Skin epidermis (tissue), 12 donors: ENCODE results near the gene ZBED2.

Experiments used
- H3K27ac ChIP-seq, 21 experiments: fragments of 200-600 bp; sonication (generic) in 11 of 21; one replicate each; pipeline ENCODE4 v1.5.0; 2020; ENCODE audit warnings: mild to moderate bottlenecking in 3 of 21, inconsistent platforms in 2 of 21, moderate library complexity in 2 of 21
- H3K4me3 ChIP-seq, 7 experiments: fragments of 200-600 bp; sonication (generic) in 2 of 7; one replicate each; pipeline ENCODE4 v1.5.0; 2020; ENCODE audit warnings: inconsistent platforms in 2 of 7, mild to moderate bottlenecking in 2 of 7, moderate library complexity in 1 of 7

ZBED2 gene

DNA sequence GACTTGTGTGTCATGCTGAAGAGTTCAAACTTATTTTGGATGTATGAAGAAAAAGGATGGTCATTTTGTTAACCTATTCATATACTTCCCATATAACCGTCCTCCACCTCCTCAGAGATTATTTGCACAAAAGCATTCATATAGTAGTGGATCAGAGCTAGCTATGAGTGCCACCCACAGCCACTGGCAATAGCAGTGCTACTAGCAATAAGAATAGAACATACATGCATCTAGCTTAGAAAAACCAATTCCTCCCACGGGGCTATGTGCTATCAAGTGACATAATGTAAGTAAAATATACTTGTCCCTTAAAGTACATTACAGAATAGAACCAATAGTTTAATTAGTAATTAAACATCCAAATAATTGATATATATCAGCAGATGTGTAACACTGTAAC is 10.3 kb upstream of the ZBED2 start:
- H3K27ac ChIP-seq, result no peak overlapping the region
- H3K4me3 ChIP-seq, result no peak overlapping the region

DNA sequence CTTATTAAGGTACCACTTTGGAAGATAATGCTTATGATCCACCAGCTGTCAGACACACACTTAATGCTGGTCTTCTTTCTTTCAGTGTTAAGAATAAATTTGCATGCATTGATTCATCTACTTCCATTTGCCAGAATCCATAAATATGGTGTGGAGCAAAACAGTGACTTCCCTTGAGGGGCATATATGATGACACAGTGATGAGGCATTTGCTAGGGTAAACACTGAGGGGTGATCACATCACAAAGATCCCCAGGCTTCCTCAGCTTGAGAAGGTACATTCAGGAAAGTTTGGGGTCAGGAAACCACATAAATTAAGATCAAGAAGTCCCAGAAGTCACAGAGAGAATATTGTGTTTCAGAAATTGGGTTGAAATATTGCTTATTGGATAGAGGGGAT is 9.9 kb upstream of the ZBED2 start:
- no peak overlapping the region for H3K27ac ChIP-seq
- no peak overlapping the region for H3K4me3 ChIP-seq

DNA sequence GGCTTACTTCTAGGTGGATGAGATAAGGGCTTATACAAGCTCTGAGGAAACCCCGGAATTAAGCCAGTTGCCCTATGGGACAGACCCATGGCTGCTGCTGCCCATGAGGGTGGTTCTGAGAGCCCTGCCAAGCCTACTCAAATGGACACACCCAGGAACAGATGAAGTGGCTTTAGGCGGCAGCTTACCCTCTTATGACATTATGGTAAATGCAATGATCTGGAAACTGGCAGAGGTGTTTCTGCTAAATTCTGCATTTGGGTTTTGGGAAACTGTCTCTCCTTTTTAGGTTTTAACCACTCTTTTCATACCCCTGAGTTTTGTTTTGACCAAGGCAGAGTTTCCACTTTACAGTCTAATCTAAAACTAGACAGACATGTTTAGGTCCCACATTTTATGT is 9.0 kb upstream of the ZBED2 start:
- peak overlapping the region in 1 of 21 experiments; percentile 16 for H3K27ac ChIP-seq

DNA sequence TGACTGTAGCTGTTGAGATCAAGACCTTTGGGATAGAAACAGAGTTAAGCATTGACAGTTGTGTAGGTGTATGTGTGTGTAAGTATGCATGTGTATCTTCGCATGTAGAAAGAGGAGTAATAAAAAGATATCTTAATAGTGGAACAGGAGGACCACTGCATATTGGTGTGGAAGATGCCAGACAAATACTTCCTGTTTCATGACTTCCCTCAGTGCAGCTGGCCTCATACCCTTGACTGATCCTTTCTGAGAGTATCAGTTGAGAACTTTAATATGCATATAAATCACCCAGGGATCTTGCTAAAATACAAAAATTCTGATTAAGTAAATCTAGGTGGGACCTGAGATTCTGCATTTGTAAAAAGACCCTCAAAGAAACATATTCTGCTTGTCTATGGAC is 8.5 kb upstream of the ZBED2 start:
- H3K4me3 ChIP-seq, result no peak overlapping the region

More for the DNA sequence above, 9.0 kb upstream of the ZBED2 start:
- H3K4me3 ChIP-seq, result no peak overlapping the region

DNA sequence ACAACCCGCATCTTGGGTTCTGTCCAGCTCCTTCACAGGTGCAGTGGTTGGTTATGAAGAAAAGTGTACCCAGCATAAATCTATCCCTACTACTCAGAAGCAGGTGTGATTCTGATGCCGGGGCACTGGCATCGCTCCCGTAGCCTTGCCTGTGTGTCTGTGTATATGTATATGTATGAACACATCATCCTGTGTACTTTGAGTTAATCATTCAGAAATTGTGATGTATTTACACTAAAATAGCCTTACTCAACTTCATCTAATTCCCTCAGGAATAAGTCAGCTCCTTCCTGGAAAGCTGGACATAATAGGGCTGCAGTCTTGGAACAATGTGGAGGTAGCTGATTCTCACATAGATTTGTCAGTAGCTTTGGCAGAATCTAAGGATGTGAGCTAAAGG is 6.7 kb upstream of the ZBED2 start:
- Histone ChIP-seq H3K27ac (no peak overlapping the region), H3K4me3 (no peak overlapping the region)

More for the DNA sequence above, 8.5 kb upstream of the ZBED2 start:
- peak overlapping the region in 1 of 21 experiments; percentile 16 for H3K27ac ChIP-seq

DNA sequence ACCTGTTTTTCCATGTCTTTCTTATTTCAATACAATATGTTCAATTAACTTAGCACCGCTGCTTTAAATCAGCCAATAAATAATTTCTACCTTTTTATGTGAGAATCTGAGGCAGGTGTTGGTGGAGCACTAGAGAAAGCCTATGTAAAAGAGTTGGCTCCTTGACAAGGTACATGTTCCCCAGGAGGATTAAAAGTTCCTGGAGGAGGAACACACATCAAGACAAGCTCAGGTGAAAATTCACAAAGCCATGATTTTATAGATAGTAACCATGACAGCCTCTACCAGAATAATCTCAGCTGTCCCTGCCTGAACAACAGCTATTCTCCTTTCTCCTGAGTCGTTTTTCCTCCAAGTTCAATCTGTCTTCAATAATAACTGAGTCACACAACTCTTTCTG is 3.4 kb upstream of the ZBED2 start:
- H3K27ac ChIP-seq, result no peak overlapping the region
- no peak overlapping the region for H3K4me3 ChIP-seq

DNA sequence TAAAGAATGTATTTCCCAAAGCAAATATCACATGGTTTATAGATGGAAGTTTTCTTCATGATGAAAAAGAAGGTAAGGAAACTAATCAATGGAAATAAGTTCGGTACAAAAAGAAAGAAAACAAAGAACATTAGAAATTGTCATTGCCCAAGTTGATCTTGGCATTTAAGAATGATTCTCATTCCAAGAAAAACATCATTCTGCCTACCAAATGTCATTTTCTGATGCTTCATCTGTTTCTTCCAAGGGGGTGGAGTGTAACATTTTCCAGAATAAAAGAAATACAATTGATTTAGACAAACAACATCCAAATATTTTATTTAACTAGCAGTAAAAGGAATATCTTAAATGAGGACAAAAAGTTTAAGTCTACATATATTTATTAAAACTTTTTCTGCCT is 3.0 kb upstream of the ZBED2 start:
- H3K4me3 ChIP-seq, result no peak overlapping the region
- no peak overlapping the region for H3K27ac ChIP-seq

DNA sequence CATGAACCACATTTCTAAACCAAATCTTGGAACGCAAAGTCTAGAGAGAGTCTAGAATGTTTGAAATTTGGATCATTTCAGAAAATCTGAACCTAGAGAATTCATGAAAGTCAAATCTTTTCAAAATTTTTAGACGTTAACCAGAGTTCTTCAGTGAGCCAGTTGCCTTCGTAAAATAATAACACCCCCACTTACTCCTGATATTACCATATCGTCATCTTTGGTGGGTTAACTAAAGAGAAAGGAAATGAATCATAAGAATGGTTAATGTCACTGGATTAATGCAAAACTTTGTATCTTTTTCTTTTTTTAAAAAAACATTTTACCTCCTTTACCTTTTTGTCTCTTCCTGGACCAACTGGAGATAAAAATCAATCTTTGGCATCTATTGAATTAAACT is 1.2 kb upstream of the ZBED2 start:
- Histone ChIP-seq H3K4me3 (no peak overlapping the region), H3K27ac (peak overlapping the region in 1 of 21 experiments; percentile 76)

DNA sequence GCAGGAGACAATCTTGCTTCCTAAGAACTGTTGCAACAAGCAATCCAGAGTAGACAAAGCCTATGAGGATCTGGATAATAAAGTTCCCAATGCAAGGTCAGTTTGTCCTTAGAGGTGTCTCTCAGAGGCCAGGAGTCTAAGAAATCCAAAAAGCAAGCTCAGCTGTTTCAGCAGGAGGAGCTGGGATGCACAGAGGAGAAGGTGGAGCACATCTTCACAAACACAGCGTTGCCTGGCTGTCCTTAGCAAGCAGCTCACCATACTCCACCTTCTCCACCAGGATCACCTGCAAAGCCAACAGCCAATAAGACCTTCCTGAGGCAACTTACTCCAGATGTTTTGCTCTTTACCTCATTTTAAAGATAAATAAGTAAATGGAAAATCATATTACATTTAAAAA is 365 bp downstream of the ZBED2 start:
- peak overlapping the region in 6 of 21 experiments; percentile 5 to 76 (median 26) for H3K27ac ChIP-seq
- H3K4me3 ChIP-seq, result peak overlapping the region in 4 of 7 experiments; percentile 2 to 15 (median 6)

DNA sequence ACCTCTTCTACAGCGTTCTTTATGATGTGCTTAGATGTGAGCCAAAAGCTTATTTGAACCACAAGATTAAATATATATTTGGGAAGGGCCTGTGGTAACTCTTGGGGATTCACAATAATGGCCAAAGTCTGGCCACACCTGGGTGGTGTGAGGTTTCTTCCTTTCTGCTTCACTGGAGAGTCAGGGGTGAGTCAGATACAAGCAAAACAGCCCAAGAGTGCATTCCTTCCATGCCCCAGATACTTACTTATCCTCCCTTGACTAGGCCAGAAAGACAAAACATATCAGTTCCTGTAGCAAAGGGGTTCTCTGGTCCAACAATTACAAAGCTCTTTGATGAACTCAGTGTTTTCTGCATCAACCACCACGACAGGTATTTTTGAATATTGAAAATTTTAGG is 941 bp downstream of the ZBED2 start:
- peak overlapping the region in 2 of 7 experiments; percentile 3 to 15 for H3K4me3 ChIP-seq
- H3K27ac ChIP-seq, result peak overlapping the region in 4 of 21 experiments; percentile 4 to 76 (median 48)

DNA sequence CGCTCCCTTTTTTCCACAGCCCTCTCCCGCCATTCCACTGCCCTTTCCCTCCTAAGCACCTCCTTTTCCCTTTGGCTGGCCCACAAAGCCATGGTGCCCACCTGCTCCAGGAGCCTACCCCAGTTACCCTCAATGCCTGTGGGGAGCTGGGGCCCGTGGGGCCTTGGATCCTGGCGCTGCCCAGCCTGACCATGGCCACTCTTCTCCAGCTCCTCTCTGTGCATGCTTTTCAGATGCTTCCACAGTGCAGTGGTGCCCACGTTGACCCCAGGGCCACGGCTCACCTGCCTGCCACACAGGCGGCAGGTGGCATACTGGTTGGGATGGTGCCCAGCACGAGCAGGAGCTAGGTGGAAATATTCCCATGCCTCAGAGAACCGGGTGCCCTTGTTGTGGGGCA is 1.5 kb downstream of the ZBED2 start:
- H3K27ac ChIP-seq, result peak overlapping the region in 5 of 21 experiments; percentile 4 to 76 (median 44)
- peak overlapping the region in 1 of 7 experiments; percentile 10 for H3K4me3 ChIP-seq

DNA sequence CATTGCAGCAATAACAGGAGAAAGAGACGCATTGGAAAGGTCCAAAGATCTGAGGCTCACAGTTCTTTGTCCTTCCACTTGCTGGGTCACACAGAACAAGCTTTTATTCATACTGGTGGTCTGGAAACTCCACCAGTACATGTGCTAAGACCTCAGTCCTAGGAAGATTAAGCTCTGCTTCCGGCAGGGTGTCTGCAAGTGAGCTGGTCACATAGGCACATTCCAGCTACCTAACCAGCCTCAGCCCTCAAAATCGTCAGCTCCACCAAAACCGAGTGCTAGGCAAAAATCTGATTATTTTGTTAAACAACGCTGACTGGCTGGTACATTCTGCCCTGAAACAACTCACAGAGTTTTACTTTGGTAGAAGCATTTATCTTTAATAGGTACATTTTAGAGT is 2.2 kb downstream of the ZBED2 start:
- H3K27ac ChIP-seq, result peak overlapping the region in 3 of 21 experiments; percentile 21 to 76 (median 32)
- peak overlapping the region in 3 of 7 experiments; percentile 3 to 10 (median 4) for H3K4me3 ChIP-seq

DNA sequence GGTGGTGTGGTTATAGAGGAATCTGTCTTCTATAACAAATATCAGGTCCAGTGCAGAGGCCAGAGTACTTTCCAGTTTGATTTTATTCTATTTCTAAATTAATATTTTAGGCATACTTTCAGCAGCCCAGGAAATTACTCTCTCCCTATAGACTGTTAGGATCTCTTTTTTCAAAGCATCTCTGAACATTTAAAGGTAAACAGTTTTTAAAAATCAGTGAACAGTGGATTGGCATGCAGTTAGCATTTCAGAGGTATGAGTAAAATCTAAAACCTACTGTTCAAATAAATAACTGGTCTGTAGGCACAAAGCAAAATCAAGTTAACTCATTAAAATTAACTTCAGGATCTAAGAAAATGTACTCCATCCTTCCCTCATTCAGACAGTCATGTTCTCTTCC is 3.0 kb downstream of the ZBED2 start:
- H3K27ac ChIP-seq, result peak overlapping the region in 1 of 21 experiments; percentile 46
- H3K4me3 ChIP-seq, result no peak overlapping the region

DNA sequence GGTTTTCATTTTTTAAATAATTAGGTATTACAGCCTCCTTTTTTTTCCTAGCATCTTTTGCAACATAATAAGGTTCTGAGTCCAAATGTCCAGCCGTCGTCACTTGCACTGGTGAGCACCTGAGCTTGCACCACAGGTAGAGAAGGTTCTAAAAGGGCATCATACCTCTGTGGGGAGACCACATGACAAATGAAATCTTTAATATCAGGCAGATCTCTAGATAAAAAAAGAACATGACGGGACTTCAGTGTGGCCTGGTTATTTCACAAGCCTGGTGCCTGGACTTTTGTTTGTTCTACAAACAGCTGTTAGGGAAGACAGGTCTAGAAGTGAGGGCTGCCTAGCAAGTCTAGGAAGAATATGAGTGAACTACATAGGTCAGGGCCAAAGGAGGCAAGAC is 3.6 kb downstream of the ZBED2 start:
- Histone ChIP-seq H3K4me3 (no peak overlapping the region), H3K27ac (peak overlapping the region in 1 of 21 experiments; percentile 46)

DNA sequence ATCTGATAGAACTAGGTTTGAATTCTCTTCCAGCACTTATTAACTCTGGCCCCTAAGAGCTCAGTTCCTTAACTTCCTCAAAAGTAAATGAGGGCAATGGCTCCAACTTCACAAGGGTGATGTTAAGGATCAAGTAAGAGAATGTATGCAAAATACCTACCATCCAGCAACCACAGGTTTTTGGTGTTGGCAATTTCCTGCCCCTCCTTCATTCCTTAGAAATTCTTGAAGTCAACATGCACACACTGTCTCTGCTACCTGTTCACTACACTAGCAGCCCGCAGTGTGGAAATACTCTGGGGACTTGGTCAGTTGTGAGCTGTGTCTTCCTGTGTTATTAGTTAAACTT is 5.0 kb downstream of the ZBED2 start:
- Histone ChIP-seq H3K27ac (peak overlapping the region in 1 of 21 experiments; percentile 35), H3K4me3 (no peak overlapping the region)

DNA sequence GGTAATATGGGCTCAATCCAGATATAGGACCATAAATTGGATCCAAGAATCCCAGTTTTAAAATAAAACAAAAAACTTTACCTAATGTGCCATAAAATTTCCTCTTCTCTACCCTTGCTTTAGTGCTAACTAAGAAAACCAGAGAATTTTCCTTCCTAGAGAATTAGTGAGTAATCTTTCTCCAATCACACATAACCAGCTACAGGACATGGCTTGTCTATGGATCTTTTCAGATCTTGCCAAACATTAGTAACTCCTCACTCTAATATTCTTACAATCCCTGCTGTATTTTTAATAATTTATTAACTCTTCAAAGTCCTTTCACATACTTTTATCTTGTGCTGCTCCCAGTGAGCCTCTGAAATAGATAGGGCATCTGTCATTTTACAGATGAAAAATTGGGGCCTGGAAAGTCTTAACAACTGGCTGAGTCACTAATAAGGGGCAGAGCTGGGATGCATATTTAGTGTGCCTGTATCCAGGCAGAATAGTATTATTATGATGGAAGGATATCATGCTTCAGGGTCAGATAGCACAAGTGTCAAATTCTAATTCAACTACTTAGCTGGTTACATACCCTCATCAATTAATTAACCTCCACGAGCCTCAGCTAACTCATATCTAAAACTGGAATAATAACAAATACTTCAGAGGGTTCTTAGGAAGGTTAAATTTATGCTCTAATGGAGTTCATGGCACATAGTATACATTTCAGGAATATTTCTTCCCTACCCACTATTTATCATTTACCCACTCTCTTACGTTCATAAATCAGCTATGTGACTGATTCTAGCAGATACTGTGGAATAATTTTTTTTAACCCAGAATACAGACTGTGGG is 5.6 kb downstream of the ZBED2 start:
- peak overlapping the region in 1 of 21 experiments; percentile 35 for H3K27ac ChIP-seq
- no peak overlapping the region for H3K4me3 ChIP-seq

DNA sequence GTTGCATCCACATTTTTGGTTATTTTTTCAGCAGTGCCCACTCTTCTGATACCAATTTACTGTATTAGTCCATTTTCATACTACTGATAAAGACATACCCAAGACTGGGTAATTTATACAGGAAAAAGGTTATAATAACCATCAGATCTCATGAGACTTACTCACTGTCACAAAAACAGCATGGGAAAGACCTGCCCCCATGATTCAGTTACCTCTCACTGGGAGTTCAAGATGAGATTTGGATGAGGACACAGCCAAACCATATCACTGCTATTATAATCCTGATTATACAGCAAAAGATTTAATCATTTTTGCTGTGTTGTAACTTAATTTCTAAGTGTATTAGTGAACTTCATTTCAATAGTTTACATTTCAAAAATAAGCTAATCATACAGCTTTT is 6.6 kb downstream of the ZBED2 start:
- no peak overlapping the region for H3K27ac ChIP-seq
- H3K4me3 ChIP-seq, result no peak overlapping the region

DNA sequence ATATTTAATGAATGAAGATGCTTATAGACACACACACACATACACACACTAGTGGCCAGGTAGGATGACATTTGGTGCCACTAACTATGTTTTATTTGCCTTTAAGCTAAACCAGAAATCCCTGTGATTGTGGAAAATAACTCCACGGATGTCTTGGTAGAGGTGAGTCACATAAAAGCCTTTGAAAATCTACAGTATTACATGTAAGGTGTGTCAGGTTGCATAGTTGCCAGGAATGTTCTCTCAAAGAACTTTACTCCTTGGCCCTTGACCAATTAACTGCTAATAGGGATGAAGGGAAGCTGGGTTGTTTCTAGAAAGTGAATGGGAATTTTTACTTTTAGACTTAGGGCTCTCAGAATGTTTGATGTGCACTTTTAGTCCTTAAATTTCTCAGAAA is 9.9 kb downstream of the ZBED2 start:
- no peak overlapping the region for H3K27ac ChIP-seq
- no peak overlapping the region for H3K4me3 ChIP-seq

DNA sequence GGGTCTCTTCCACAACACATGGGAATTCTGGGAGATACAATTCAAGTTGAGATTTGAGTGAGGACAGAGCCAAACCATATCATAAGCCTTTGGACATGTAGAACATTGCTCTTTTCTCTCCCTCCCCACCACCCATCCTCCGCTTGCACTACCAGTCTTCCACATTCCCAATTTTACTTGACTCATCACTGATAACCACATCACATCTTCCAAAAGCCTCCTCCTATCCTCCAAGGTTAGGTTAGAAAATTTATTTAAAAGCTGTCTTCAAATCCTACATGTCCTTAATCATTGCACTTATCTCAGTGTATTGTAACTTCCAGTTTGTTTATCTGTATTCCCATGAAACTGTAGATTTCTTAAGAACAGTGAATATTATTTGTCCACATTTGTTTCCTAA is 10.4 kb downstream of the ZBED2 start:
- no peak overlapping the region for H3K27ac ChIP-seq
- H3K4me3 ChIP-seq, result no peak overlapping the region

DNA sequence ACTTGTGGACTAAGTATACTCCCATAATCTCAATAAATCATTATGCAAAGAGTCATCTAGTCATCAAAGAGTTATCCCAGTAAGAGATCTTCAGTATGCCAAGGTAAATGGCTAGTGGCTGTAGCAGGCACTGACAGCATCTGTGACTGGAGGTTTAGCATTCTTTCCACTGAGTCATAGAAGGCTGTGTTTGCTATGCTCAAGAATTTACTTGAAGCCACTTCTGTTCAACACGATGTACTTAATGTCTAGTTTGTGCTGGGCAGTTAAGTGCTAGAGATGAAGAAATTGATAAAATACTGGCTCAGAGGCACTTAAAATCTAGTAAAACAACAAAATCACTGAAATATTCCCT is 13.0 kb downstream of the ZBED2 start:
- H3K27ac ChIP-seq, result no peak overlapping the region
- no peak overlapping the region for H3K4me3 ChIP-seq

DNA sequence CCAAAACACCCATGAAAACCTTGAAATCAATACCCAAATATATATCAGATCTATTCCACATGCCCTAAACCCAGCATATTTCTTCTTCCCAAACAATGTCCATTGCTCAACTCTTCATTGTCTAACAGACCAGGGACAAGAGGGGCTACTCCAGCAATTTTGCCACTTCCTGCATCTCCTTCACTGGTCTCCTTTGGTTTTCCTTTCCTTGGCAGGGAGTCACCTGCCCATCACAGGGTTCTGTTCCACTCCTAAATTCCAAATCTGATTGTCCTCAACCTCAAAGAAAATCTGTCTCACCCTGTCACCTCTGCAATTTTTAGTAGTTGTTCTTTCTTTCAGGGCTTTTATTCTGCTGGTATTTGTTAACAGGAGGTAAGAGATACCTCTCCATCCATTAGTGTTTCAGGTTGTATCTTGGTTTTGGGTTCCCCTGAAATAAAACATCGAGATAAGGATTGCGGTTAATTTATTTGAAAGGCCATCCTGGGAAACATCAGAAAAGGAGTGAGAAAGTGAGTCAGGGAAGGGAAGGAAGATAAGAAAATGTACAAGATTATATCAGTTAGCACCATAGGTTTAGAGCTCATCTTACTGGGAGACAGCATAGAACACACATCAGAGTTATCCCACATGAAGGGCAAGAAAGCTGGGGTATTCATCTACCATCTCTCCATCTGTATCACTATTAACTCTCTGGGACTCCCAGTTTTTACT is 13.6 kb downstream of the ZBED2 start:
- no peak overlapping the region for H3K4me3 ChIP-seq
- no peak overlapping the region for H3K27ac ChIP-seq
